HG03354 (cell line): ENCODE results near the gene ABCC6.

ENCODE experiments used
- ATAC-seq: cut with Tn5 transposase; IDR thresholded peaks from one replicate; pipeline ENCODE4 v1.9.1; 2021; ENCODE audit warnings: mild to moderate bottlenecking; ENCODE audit not compliant: unreplicated experiment, poor library complexity, severe bottlenecking

Gene ABCC6

DNA sequence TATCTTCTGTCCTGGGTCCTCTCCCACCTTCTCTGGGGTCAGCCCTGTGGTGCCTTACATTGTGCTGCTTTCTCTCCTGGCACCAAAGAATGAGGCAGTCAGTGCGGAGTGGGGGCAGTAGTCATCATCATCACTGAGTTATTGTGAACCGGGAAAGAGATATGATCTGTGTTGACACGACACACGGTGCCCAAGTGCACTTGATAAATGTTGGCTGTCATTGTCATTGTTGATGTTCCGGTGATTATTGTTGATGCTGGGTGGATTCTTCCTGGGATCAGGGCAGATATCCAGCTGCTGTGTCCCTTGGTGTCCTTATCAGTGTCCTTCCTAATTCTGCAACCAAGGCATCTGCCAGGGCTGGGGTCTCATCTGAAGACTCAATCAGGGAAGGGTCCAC lies 121.7 kb downstream of the ABCC6 start:
- ATAC-seq = no peak

- ATAC-seq = no peak
Observed at GRCh38 chr16:16100631-16101030, 122.7 kb downstream of the ABCC6 start.

GRCh38 chr16:16099320-16099719 lies 124.0 kb downstream of the ABCC6 start:
- no peak for ATAC-seq
